ACC112 (cell line): ENCODE results near the gene NCAPH2.

ENCODE experiments used
- H2AFZ ChIP-seq: fragments of 200-600 bp; sonication (generic); one replicate; pipeline ENCODE4 v1.6.0; 2017; ENCODE audit warnings: antibody characterized with exemption, low read length; ENCODE audit not compliant: unreplicated experiment
- H3K27ac ChIP-seq: fragments of 200-600 bp; sonication (generic); 2 replicates; pipeline ENCODE4 v1.5.1; 2014; ENCODE audit warnings: low read depth, mild to moderate bottlenecking, antibody characterized with exemption, low read length, moderate library complexity
- H3K27me3 ChIP-seq: fragments of 200-600 bp; sonication (generic); 2 replicates; pipeline ENCODE4 v1.6.1; 2014; ENCODE audit warnings: mild to moderate bottlenecking, antibody characterized with exemption, low read length, moderate library complexity, mixed read lengths; ENCODE audit not compliant: insufficient read depth
- H3K36me3 ChIP-seq: fragments of 200-600 bp; sonication (generic); 2 replicates; pipeline ENCODE4 v1.6.1; 2016; ENCODE audit warnings: mild to moderate bottlenecking, antibody characterized with exemption, low read length, moderate library complexity, mixed read lengths; ENCODE audit not compliant: insufficient read depth
- H3K4me1 ChIP-seq: fragments of 200-600 bp; sonication (generic); one replicate; pipeline ENCODE4 v1.6.1; 2016; ENCODE audit warnings: low read length, mixed read lengths; ENCODE audit not compliant: insufficient read depth, unreplicated experiment, control insufficient read depth
- H3K4me3 ChIP-seq: fragments of 200-600 bp; sonication (generic); 2 replicates; pipeline ENCODE4 v1.5.1; 2014; ENCODE audit warnings: mild to moderate bottlenecking, low read depth, low read length
- H3K79me2 ChIP-seq: fragments of 200-600 bp; sonication (generic); one replicate; pipeline ENCODE4 v1.6.0; 2016; ENCODE audit warnings: low read length; ENCODE audit not compliant: control insufficient read depth, unreplicated experiment, insufficient read depth

NCAPH2 gene

GRCh38 chr22:50500452-50500851 lies 7.6 kb upstream of the NCAPH2 start:
- H3K36me3 ChIP-seq = no peaks in the 10 kb centered on the region
- no peak overlapping the region for H3K4me3 ChIP-seq
- H3K4me1 ChIP-seq = no peaks in the 10 kb centered on the region
- no peaks in the 10 kb centered on the region for H3K27me3 ChIP-seq
- H3K79me2 ChIP-seq = no peaks in the 10 kb centered on the region
- no peak overlapping the region for H3K27ac ChIP-seq
- H2AFZ ChIP-seq = no peak overlapping the region

- Histone ChIP-seq H3K27me3 (no peaks in the 10 kb centered on the region), H3K36me3 (no peaks in the 10 kb centered on the region), H3K27ac (no peak overlapping the region)
These were observed 5.9 kb upstream of the NCAPH2 start for GRCh38 chr22:50502096-50502495.

GRCh38 chr22:50502628-50503474 lies 5.2 kb upstream of the NCAPH2 start:
- no peak overlapping the region for H2AFZ ChIP-seq
- no peak overlapping the region for H3K4me3 ChIP-seq
- peaks cover 3% of the 10 kb centered on the region for H3K4me1 ChIP-seq
- H3K36me3 ChIP-seq = no peaks in the 10 kb centered on the region
- H3K79me2 ChIP-seq = peaks cover 17% of the 10 kb centered on the region
- no peak overlapping the region for H3K27ac ChIP-seq
- H3K27me3 ChIP-seq = no peaks in the 10 kb centered on the region

More at GRCh38 chr22:50502096-50502495, 5.9 kb upstream of the NCAPH2 start:
- H3K4me1 ChIP-seq = peaks cover 3% of the 10 kb centered on the region
- peaks cover 14% of the 10 kb centered on the region for H3K79me2 ChIP-seq
- H3K4me3 ChIP-seq = no peak overlapping the region
- no peak overlapping the region for H2AFZ ChIP-seq

GRCh38 chr22:50503475-50504145 lies 4.4 kb upstream of the NCAPH2 start:
- peaks cover 3% of the 10 kb centered on the region for H3K4me1 ChIP-seq
- H3K4me3 ChIP-seq = no peak overlapping the region
- no peaks in the 10 kb centered on the region for H3K36me3 ChIP-seq
- peaks cover 19% of the 10 kb centered on the region for H3K79me2 ChIP-seq
- no peaks in the 10 kb centered on the region for H3K27me3 ChIP-seq
- H3K27ac ChIP-seq = no peak overlapping the region
- no peak overlapping the region for H2AFZ ChIP-seq

- Histone ChIP-seq H3K4me3 (no peak overlapping the region), H3K36me3 (no peaks in the 10 kb centered on the region), H2AFZ (no peak overlapping the region), H3K27ac (no peak overlapping the region), H3K79me2 (peaks cover 29% of the 10 kb centered on the region), H3K27me3 (no peaks in the 10 kb centered on the region), H3K4me1 (peaks cover 8% of the 10 kb centered on the region)
These were observed 3.4 kb upstream of the NCAPH2 start for GRCh38 chr22:50504369-50505211.

GRCh38 chr22:50505276-50505775 lies 2.7 kb upstream of the NCAPH2 start:
- no peak overlapping the region for H3K4me3 ChIP-seq
- H3K79me2 ChIP-seq = peaks cover 33% of the 10 kb centered on the region
- no peaks in the 10 kb centered on the region for H3K36me3 ChIP-seq
- peaks cover 9% of the 10 kb centered on the region for H3K4me1 ChIP-seq
- H2AFZ ChIP-seq = no peak overlapping the region
- H3K27ac ChIP-seq = no peak overlapping the region
- H3K27me3 ChIP-seq = no peaks in the 10 kb centered on the region

- H3K27ac ChIP-seq = no peak overlapping the region
- H3K36me3 ChIP-seq = no peaks in the 10 kb centered on the region
- no peaks in the 10 kb centered on the region for H3K27me3 ChIP-seq
- peaks cover 9% of the 10 kb centered on the region for H3K4me1 ChIP-seq
- H2AFZ ChIP-seq = no peak overlapping the region
- H3K4me3 ChIP-seq = peak overlapping the region; percentile 92
- H3K79me2 ChIP-seq = peaks cover 35% of the 10 kb centered on the region
These were observed 2.0 kb upstream of the NCAPH2 start for GRCh38 chr22:50505776-50506610.

- H3K27me3 ChIP-seq = no peaks in the 10 kb centered on the region
- no peaks in the 10 kb centered on the region for H3K36me3 ChIP-seq
- H3K4me3 ChIP-seq = peak overlapping the region; percentile 92
- peaks cover 9% of the 10 kb centered on the region for H3K4me1 ChIP-seq
- H3K27ac ChIP-seq = peak overlapping the region; percentile 51
- peaks cover 35% of the 10 kb centered on the region for H3K79me2 ChIP-seq
- H2AFZ ChIP-seq = peak overlapping the region; percentile 68
These were observed 1.2 kb upstream of the NCAPH2 start for GRCh38 chr22:50506611-50507420.

- Histone ChIP-seq H3K4me1 (peaks cover 9% of the 10 kb centered on the region), H3K27ac (peak within 1 kb of the TSS; percentile 84), H3K36me3 (no peaks in the 10 kb centered on the region), H3K79me2 (peaks cover 35% of the 10 kb centered on the region), H2AFZ (peak within 1 kb of the TSS; percentile 68), H3K4me3 (peak within 1 kb of the TSS; percentile 97), H3K27me3 (no peaks in the 10 kb centered on the region)
These were observed 518 bp upstream of the NCAPH2 start, which contains the start of gene LMF2 for GRCh38 chr22:50507421-50507990. TSS of gene LMF2 (minus strand) at chr22:50507702. CDS start at chr22:50507675, 27 bp downstream.
